Skin epidermis (tissue), 12 donors: ENCODE measurements around the gene HSF5.
A peak's percentile ranks its signal among the peaks of the same experiment; 100 is the strongest.
"Not testable (repeated sequence)": the region's sequence is repeated elsewhere in the genome, so short reads cannot be mapped to it uniquely, and the experiment has no call there.

Experiments used
- H3K27ac ChIP-seq, 21 experiments: fragments of 200-600 bp; sonication (generic) in 11 of 21; one replicate each; pipeline ENCODE4 v1.5.0; 2020; ENCODE audit warnings: mild to moderate bottlenecking in 3 of 21, inconsistent platforms in 2 of 21, moderate library complexity in 2 of 21
- H3K4me3 ChIP-seq, 7 experiments: fragments of 200-600 bp; sonication (generic) in 2 of 7; one replicate each; pipeline ENCODE4 v1.5.0; 2020; ENCODE audit warnings: inconsistent platforms in 2 of 7, mild to moderate bottlenecking in 2 of 7, moderate library complexity in 1 of 7

Gene HSF5

GRCh38 chr17:58398574-58399266 lies 89.5 kb downstream of the HSF5 start:
- no peak overlapping the region for H3K4me3 ChIP-seq

GRCh38 chr17:58397421-58397820 lies 90.8 kb downstream of the HSF5 start:
- not testable (repeated sequence) for H3K4me3 ChIP-seq, H3K27ac ChIP-seq

More at GRCh38 chr17:58398574-58399266, 89.5 kb downstream of the HSF5 start:
- H3K27ac ChIP-seq: no peak overlapping the region

DNA sequence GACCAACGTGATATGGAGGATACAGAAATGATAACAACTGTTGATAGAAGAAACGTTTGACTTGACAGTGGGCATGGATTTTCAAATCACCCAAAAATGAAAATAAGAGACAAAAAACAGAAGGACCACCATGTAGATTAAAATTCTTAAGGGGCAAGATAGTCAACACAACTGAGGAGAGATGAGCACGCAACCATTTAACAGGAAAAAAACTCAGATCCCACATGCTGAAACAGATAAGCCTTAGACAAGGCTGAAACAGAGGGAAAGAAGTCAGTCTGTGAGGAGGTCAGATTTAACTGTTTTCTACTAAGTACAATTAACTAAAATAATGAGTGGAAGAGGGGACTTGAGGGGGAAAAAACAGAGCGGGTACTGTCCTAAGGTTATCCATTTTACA lies 92.0 kb downstream of the HSF5 start:
- Histone ChIP-seq H3K27ac (no peak overlapping the region), H3K4me3 (no peak overlapping the region)

GRCh38 chr17:58394534-58395223 lies 93.5 kb downstream of the HSF5 start:
- Histone ChIP-seq H3K27ac (no peak overlapping the region), H3K4me3 (no peak overlapping the region)

DNA sequence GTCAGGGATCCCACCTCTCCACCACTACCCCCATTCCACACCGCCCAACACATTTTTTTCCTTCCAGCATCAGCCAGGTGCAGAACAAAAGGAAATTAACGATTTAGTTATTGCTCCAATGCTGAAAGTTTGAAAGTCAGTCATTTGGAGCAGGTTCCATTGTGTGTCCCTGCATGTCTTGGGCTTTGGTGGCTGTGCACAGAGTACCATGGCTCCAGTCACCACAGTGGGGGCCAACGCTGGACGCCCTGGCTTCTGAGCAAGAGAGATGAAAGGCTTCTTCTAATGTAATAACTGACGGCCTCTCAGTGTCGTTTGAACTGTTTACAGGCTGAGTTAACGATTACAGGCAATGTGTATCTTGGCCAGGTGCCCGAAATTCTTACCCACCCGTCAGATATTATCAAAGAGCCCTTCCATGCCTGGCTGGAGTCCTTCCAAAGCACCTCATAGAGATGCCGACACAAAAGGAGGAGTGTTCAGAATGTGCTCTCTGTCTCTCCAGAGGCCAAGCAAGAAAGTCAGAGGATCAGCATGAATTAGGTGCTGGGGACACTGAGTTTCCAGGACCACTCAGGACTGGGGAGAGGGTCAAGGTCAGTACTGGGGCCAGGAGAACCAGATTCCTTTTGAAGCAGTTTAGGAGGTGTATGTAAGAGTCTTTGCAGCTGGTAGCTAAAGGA lies 96.8 kb downstream of the HSF5 start:
- no peak overlapping the region for H3K27ac ChIP-seq
- no peak overlapping the region for H3K4me3 ChIP-seq

DNA sequence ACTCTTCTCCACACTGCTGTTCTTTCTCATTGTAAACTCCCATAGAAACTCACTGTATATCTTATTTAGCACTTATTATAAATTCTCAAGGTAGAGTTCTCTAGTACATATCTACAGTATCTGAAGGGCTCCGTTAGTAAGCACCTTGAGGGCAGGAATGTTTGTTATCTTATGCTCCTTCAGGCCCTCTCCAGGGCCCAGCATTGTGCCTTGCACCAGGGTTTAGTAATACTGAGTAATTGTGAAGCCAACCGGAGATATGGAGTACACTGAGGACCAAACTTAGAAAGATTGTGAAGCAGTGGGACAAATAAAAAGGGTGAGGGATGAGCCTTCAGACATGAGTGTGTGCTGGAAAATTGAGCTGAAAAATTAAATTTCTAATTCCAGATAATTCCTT lies 97.3 kb downstream of the HSF5 start:
- H3K27ac ChIP-seq: no peak overlapping the region
- no peak overlapping the region for H3K4me3 ChIP-seq

DNA sequence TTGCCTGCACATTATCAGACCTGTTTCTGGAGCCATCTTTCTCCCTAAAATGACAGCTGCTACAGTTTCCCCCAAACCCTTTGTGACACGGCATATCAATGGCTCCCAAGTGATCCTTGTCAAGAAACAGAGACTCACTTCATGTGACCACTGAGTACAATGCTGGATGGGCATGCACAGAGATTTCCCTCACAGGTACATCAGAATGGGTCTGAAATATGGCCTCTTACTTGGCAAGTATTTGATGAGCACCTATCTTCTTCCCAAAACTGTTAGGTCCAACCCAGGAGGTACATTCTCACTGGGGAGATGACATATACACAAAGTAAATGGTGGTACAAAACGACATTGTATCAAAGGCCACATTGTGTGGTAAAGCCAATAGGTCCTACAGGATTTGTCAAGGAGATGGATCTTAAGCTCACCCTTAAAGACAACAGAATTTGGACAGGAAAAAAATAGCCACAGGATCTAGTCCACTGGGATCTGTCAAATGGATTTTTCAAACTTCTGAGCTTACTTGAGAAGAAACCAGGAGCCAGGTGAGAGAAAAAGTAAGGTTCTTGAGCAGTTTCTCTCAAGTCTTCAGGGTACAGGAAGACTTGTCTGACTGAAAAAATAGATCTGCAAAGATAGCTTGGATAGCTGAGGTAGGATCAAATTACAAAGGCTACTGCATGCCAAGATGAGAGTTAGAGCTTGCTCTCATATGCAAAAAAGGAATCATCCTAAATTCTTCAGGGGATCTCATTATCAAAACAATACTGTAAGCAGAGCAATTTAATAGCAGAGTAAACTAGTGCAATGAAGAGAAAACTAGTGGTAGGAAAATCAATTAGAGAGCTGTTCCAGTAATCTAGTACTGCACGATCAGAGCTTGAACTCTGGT lies 99.7 kb downstream of the HSF5 start:
- H3K27ac ChIP-seq: peak overlapping the region in 1 of 21 experiments; percentile 51
- H3K4me3 ChIP-seq: no peak overlapping the region

DNA sequence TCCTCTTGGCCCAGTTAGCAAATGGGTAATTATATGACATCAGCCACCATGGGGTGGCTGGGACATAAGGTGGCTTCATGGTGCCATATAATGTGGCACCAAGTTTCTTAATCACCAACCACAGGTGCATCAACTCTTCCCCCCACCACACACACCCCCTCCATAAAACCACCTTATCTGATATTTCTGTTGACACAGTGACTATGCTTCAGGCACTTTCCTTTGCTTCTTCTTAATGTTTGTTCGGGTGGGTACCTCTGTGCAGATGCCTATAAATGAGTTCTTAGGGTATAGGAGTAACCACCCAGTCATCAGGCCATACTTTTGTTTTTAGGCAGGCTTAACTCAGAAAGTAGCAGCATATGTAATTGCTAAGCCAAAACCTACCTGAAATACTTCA lies 100.4 kb downstream of the HSF5 start:
- Histone ChIP-seq H3K4me3 (no peak overlapping the region), H3K27ac (peak overlapping the region in 1 of 21 experiments; percentile 51)

- Histone ChIP-seq H3K4me3 (no peak overlapping the region), H3K27ac (no peak overlapping the region)
These were observed 101.5 kb downstream of the HSF5 start for GRCh38 chr17:58386708-58387107.

DNA sequence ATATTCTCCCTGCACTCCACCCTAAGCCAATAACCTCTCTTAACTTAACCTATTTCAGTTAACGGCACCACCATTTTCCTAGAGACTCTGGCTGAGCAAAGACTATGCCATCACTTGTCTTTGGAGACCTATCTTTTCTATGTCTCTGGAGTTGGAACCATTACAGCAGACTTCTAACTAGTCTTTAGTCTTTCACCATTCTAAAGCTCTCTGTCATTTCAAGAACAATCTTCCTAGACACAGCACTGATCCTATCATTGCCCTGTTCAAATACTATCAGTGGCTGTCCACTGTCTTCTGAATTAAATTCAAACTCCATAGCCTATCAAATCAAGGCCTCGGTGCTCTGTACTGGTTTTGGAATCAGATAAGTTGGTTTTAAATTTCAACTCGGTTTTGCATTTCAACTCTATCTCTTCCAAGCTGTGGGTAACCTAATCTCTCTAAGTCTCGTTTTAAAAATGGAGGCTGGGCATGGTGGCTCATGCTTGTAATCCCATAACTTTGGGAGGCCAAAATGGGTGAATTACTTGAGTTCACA lies 102.8 kb downstream of the HSF5 start:
- H3K4me3 ChIP-seq: no peak overlapping the region
- no peak overlapping the region for H3K27ac ChIP-seq

DNA sequence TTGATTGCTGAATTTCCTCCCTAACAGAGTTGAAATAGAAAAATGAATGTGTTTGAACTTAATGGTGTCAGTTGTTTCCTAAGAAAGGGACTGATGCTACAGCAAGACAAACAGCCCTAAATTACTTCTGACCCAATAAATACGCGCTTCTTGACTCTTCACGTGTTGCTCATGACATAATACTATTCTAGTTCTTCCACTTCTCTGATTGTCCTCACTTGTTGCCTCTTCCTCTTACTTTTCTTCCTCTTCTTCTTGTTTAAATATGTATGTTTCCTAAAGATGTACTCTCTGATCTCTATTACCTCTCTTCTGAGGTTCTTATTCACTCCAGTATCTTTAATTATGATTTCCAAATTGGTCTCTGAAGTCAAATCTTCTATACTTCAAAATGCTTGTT lies 103.3 kb downstream of the HSF5 start:
- Histone ChIP-seq H3K4me3 (no peak overlapping the region), H3K27ac (no peak overlapping the region)

GRCh38 chr17:58383892-58384462 lies 104.2 kb downstream of the HSF5 start:
- no peak overlapping the region for H3K27ac ChIP-seq

DNA sequence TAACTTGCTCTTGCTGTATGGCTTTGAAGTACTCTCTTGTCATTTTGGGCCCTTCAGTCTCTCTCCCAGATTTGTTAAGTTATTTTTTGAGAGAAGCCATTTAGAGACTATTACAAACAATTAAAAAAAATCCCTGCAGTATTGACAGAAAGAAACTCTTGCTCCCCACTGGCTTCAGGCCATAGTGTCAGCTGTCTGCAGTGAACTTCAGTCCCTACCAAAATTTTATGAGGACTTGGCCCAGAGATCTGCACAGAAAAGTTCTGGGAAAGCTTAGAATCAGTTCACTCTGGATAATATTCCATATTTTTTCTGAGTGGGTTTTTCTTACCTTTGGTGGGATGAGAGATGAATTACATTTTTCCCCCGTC lies 105.4 kb downstream of the HSF5 start:
- Histone ChIP-seq H3K27ac (peak overlapping the region in 3 of 21 experiments; percentile 25 to 58 (median 26)), H3K4me3 (no peak overlapping the region)

More at GRCh38 chr17:58383892-58384462, 104.2 kb downstream of the HSF5 start:
- H3K4me3 ChIP-seq: no peak overlapping the region

DNA sequence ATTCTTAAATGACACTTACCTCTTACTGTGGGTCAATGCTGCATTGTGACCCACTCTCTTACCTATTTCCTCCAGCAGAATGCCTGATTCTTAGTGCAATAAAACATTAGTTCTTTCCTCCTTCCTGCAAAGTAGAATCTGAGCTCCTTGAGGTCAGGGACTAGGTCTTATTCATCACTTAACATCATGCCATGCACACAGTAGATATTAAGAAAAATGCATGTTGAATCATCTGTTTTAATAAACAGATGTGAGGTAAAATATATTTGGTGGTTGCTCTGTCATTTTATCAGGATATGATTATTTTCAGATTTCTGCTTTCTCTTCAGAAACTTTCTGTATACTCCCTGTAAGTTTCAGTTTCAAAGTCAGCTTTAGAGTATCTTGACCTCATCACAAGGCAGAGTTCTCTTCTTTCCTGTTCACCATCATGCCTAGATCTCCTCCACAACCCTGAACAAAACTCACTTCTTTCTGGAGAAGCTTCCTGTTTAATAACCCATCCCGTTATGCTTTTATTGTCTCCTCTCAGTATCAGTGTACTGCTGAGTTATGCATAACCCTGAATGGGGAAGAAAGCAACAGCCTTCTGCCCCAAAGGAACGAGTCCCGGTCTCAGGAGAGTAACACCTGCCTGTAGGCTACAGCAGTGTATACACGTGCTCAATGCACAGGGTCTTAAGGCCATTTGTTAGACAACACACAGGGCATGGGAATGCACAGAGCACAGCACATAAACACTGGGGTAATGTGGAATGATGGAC lies 105.9 kb downstream of the HSF5 start:
- peak overlapping the region in 3 of 21 experiments; percentile 25 to 58 (median 26) for H3K27ac ChIP-seq

DNA sequence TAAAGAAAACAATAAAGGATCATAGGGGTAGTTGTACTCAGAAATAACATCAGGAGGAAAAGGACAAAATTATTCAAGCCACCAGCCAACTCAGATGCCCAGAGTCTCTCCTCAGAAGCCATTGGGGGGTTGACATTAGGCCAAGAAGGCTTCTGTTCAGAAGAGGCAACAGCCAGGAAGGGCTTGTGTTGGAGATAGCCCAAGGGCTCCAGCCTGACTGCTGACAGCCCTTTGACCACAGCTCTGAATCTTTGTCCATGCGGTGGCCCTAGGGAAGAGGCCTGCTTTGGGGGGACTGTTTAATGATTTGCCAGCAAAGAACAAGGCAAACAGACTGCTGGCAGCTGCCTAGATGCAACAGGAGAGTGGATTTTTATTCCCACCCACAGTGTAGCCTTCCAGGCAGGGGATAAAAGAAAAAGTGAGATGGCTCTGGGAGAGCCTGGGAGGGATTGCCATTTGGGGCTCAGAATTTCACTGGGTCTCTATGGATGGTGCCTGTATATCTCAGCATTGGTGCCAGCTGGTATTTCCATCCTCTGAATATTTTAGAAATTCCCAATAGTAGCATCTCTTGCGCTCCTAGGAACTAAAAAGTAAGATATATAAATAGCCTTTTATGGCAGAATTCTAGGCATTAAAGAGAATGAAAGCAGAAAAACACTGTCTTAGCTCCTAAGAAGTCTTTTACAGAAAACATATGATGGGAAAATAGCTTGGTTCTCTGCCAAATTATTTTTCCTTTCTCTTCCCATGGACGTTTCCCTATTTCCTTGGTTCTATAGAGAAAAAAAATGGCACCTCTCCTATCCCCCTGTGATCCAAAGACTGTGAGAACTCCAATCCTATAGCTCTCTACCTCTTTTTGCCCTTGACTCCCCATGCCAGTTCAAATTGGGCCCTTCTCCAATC lies 106.8 kb downstream of the HSF5 start:
- H3K27ac ChIP-seq: peak overlapping the region in 2 of 21 experiments; percentile 25 to 31

More for the DNA sequence above, 105.9 kb downstream of the HSF5 start:
- H3K4me3 ChIP-seq: no peak overlapping the region

GRCh38 chr17:58380207-58381123 lies 107.7 kb downstream of the HSF5 start:
- Histone ChIP-seq H3K27ac (no peak overlapping the region), H3K4me3 (no peak overlapping the region)

More for the DNA sequence above, 106.8 kb downstream of the HSF5 start:
- H3K4me3 ChIP-seq: no peak overlapping the region

- H3K27ac ChIP-seq: no peak overlapping the region
These were observed 108.7 kb downstream of the HSF5 start for GRCh38 chr17:58379511-58379824.

More at GRCh38 chr17:58379511-58379824, 108.7 kb downstream of the HSF5 start:
- no peak overlapping the region for H3K4me3 ChIP-seq
